ENCODE data around the gene SEMA3F.

DNA sequence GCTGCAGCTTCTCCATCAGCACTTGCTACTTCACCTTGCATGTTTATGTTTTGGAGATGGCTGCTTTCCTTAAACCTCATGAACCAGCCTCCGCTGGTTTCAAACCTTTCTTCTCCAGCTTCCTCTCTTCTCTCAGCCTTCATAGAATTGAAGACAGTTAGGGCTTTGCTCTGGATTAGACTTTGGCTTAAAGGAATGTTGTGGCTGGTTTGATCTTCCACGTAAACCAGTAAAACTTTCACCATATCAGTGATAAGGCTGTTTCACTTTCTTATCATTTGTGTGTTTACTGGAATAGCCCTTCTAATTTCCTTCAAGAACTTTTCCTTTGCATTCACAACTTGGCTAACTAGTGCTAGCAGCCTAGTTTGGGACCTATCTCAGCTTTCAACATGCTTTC is 24.6 kb downstream of the SEMA3F start:
- TF ChIP-seq CTCF (conservative IDR thresholded peaks at IDR 0.05) = no peak
- no peak for TF ChIP-seq EZH2 (IDR thresholded peaks at IDR 0.05; ENCODE audit: low read depth)

Measured in PC-9 (cell line).